Stimulated activated CD8-positive, alpha-beta memory T cell treated with anti-CD3 and anti-CD28 coated beads, Interleukin-2, amount 100 ng/mL, for 1 hour (primary cell): Measurements from ENCODE around the gene VIM.
"Not testable (repeated sequence)": the region's sequence is repeated elsewhere in the genome, so short reads cannot be mapped to it uniquely, and the experiment has no call there.

ENCODE experiments used
- DNase-seq, 2 donors: peaks; one replicate each; pipeline ENCODE4 v3.0.0-alpha.2; 2020; ENCODE audit warnings: low read depth in 2 of 2

Gene VIM

DNA sequence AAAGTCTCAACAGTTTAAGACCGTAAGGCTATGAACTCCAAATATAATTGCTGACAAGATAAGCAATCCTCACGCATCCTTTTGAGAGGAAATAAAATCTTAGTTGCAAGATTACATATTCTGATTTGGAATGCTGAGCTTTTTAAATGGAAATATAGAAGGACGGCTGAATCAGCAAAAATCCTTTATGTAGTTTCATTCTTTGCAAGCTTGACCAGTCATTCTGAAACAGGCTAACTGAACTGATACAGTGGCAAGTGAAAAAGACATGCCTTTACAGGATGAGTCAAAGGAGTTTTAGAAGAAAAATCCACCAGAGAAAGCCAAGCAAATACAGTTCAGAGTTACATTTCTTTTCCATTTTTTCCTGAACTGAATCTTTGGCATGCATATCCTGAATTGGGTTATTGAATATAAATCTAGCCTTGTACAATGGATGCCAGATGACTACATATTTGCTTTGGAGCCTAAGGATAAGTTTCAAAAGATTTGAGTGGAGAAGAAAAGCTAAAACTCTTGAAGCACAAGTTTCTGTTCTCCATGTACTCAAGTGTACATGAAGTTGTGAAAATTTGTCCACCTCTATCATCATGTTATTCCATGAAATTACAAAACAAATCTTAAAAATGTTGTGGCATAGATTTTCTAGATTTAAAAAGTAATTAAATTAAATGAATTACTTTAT lies 4.4 kb downstream of the VIM start:
- no peak for DNase-seq

DNA sequence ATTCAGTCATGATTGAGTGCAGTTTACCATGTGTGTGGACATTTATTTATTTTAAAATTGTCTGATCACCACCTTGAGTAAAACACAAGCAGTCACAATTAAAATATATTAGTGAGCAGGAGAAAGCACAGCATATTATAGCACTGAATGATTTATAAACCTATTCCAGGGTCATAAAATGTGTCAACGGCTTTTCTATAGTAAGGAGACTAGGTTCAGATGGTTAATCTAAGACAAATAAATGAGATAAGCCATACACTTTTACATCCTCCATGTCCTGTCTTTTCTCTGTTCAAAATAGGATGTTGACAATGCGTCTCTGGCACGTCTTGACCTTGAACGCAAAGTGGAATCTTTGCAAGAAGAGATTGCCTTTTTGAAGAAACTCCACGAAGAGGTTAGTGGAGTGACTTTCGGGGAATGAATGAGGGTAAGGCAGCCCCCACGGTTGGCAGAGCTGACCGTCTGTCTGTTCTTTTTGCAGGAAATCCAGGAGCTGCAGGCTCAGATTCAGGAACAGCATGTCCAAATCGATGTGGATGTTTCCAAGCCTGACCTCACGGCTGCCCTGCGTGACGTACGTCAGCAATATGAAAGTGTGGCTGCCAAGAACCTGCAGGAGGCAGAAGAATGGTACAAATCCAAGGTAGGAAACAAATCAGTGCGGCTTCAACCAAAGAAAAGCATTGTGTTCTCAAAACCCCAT lies 5.4 kb downstream of the VIM start:
- no peak for DNase-seq

DNA sequence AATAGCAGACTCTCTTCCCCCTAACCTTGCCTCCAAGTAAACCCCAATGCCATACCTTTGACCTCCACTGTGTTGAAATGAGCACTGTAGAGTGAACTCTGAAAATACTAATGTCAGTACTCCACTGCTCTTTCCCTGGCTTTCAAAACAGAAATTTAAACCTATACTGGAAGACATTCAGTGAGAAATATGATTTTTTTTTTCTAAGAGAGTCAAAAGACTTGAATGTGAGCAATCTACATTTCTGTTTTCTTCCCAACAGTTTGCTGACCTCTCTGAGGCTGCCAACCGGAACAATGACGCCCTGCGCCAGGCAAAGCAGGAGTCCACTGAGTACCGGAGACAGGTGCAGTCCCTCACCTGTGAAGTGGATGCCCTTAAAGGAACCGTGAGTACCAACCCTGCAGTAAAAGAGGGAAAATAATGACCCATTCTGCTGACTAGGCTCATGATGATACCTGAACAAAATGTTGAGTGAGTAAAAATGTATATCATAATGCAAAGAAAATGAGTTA lies 6.4 kb downstream of the VIM start:
- no peak for DNase-seq

DNA sequence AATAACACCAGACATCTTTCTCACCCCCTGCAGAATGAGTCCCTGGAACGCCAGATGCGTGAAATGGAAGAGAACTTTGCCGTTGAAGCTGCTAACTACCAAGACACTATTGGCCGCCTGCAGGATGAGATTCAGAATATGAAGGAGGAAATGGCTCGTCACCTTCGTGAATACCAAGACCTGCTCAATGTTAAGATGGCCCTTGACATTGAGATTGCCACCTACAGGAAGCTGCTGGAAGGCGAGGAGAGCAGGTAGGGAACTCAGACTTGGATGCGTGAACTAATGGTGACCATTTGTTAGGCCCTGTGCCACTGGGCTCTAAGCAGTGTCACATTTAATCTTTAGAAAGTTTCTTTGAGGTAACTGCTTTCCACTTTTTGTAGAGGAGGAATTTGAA lies 7.1 kb downstream of the VIM start:
- DNase-seq: no peak

- no peak for DNase-seq
Measured at GRCh38 chr10:17236468-17237148, 8.6 kb downstream of the VIM start.

DNA sequence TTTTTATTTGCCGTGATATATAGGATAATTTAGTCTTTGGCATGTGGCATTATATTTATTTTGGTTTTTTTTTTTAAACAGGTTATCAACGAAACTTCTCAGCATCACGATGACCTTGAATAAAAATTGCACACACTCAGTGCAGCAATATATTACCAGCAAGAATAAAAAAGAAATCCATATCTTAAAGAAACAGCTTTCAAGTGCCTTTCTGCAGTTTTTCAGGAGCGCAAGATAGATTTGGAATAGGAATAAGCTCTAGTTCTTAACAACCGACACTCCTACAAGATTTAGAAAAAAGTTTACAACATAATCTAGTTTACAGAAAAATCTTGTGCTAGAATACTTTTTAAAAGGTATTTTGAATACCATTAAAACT lies 9.1 kb downstream of the VIM start:
- no peak for DNase-seq

DNA sequence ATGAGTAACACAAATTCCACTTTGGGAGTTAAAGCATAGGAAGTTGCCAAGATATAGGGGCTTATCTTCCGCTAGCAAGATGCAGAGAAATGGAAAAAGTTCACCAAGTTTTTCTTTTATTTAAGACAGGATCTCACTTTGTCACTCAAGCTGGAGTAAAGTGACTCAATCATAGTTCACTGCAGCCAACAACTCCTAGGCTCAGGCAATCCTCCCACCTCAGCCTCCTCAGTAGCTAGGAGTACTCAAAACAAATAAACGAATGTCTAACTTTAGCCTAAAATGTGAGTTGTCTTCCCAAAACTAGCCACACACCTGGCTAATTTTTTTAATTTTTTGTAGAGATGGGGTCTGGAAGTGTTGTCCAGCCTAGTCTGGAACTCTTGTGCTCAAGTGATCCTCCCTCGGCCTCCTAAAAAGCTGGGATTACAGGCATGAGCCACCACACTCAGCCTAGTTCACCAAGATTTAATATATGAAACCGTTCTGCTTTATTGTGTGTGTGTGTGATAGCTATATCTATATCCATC lies 9.9 kb downstream of the VIM start:
- no peak for DNase-seq

DNA sequence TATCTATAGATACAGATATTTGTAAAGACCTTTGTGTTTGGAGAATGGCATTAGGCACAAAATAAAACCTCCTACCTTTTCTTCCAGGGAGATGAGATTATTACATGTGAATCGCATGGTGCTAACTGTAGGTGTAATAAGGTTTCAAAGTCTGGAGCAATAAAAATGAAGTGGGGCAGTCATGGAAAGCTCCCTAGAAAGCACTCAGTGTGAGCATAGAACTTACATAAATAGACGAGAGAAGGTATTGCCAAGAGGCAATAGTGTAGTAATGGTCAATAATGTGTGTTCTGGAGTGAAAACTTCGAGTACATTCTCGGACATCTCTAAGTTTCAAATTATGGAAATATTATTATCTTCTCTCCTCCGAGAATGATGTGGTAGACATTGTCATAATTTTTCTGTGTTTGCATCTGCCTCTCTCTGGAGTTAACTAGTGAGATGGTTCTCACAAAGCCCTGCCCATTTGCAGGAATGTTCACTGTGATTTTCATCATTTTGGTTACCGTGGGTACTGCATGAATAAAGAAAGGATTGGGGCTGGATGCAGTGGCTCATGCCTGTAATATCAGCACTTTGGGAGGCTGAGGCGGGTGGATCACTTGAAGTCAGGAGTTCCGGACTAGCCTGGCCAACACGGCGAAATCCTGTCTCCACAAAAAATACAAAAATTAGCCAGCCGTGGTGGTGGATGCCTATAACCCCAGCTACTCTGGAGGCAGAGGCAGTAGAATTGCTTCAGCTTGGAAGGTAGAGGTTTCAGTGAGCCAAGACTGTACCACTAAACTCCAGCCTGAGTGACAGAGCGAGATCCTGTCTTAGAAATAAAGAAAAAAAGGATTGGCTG lies 10.6 kb downstream of the VIM start:
- DNase-seq: no peak

- no peak for DNase-seq
Measured at GRCh38 chr10:17239345-17240085, 11.5 kb downstream of the VIM start.

- DNase-seq: no peak
Measured at GRCh38 chr10:17240096-17240495, 12.1 kb downstream of the VIM start.

DNA sequence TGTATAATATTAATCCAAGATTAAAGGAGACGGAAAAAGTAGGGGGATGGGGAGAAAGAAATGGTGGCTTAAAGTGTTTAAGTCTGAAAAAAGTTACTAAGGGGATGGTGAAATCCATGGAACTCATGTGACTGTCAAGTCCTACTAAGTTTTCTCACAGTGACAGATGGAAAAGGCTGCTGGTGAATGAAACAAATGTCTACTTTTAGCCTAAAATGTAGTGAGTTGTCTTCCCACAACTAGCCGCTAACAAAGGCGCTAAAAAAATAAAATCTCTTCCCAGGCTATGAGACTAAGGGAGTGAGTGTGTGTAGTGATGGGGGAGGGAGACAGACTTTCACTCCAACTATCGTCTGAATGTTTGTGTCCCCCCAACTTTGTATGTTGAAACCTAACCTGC lies 12.6 kb downstream of the VIM start:
- DNase-seq: no peak

- no peak for DNase-seq
Measured at GRCh38 chr10:17241611-17242333, 13.7 kb downstream of the VIM start.

GRCh38 chr10:17244700-17245365 lies 16.8 kb downstream of the VIM start:
- DNase-seq: no peak

DNA sequence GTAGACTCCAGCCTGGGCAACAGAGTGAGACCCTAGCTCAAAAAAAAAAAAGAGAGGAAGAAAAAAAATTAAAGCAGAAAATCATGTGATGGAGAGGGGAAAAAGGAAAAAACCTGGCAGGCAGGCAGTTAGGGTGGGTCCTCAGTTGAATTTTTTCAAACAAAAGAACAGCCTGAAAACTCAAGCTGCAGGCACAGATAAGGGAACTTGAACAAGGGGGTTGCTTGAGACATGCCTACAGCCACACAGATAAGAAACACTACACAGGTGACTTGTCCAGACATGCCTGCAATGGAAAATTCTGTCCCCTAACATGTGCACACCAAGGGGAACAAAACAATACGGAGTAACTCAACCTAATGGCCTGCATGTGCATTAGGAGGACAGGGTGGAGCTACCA lies 19.2 kb downstream of the VIM start:
- no peak for DNase-seq

GRCh38 chr10:17248964-17249363 lies 20.9 kb downstream of the VIM start:
- no peak for DNase-seq

DNA sequence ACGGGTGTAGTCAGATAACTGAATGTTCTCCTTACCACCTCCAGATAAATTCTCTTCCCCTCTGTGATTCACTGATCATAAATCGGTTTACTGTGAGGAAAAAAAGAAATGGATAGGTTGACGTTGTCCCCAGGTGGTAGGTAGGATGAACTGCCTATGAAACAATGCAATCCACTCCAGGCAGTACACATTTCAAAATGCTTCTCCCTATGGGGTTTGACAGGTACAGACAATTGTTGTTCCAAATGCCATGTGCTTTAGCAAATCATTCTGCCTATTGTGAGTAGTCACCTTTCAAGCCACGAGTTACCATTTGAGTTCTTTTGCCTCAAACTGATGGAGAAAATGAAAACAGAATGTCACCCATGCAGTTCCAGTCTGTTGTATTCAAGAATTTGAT lies 21.8 kb downstream of the VIM start:
- no peak for DNase-seq

DNA sequence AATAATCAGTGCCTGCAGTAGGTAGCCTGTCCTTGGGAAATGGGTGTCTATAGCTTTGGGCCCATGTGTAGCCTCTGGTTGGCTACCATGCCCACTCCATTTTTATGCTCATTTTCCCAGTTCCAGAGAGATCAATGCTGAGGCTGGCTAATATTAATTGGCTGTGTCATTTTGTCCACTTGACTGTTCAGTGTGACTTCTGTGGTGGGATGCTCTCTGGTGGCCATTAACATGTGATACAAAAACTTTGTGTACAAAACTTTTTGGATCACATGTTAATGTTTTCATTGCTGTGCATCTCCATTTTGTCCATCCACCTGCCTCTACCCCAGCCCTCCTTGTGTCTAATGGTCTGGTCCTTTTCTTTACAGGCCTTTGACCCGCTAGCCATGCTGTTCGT lies 22.7 kb downstream of the VIM start:
- no peak for DNase-seq

GRCh38 chr10:17254543-17255050 lies 26.6 kb downstream of the VIM start:
- not testable (repeated sequence) for DNase-seq

DNA sequence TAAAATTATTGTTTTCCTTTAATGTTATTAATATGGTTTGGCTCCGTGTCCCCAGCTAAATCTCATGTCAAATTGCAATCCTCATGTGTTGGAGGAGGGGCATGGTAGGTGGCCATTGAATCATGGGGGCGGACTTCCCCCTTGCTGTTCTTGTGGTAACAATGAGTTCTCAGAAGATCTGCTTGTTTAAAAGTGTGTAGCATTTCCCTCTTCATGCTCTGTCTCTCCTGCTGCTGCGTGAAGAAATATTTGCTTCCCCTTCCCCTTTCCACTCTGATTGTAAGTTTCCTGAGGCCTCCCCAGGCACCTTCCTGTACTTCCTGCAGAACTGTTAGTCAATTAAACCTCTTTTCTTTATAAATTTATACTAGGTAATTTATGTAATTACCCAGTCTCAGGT lies 27.5 kb downstream of the VIM start:
- DNase-seq: no peak

- DNase-seq: no peak
Measured at GRCh38 chr10:17256051-17256450, 28.0 kb downstream of the VIM start.
